Karpas-422 (cell line): Measurements from ENCODE around the gene TGM4. TPM values are rescaled to one million over a fixed set of nuclear protein-coding genes. Genes with fewer than 3 reads are reported as not detected.

Experiments
- DNase-seq: peaks from one replicate; pipeline ENCODE4 v3.0.0-alpha.2; 2015
- H2AFZ ChIP-seq: fragments of 200-600 bp; sonication (generic); 2 replicates; pipeline ENCODE4 v1.6.1; 2014; ENCODE audit warnings: antibody characterized with exemption, low read length, mixed read lengths
- H3K27ac ChIP-seq: fragments of 200-600 bp; sonication (generic); 2 replicates; pipeline ENCODE4 v1.5.1; 2014; ENCODE audit warnings: mild to moderate bottlenecking, low read length, moderate library complexity
- H3K27me3 ChIP-seq: fragments of 200-600 bp; sonication (generic); 2 replicates; pipeline ENCODE4 v1.6.1; 2014; ENCODE audit warnings: low read length, mixed read lengths
- H3K36me3 ChIP-seq: fragments of 200-600 bp; sonication (generic); 2 replicates; pipeline ENCODE4 v1.6.1; 2014; ENCODE audit warnings: low read length, mixed read lengths; ENCODE audit not compliant: insufficient read depth
- H3K4me1 ChIP-seq: fragments of 200-600 bp; sonication (generic); 2 replicates; pipeline ENCODE4 v1.6.1; 2014; ENCODE audit warnings: mild to moderate bottlenecking, low read length, mixed read lengths
- H3K4me2 ChIP-seq: fragments of 200-600 bp; sonication (generic); 2 replicates; pipeline ENCODE4 v1.6.1; 2014; ENCODE audit warnings: low read length, low read depth, mild to moderate bottlenecking; ENCODE audit not compliant: poor library complexity, severe bottlenecking
- H3K4me3 ChIP-seq: fragments of 200-600 bp; sonication (generic); 2 replicates; pipeline ENCODE4 v1.5.1; 2014; ENCODE audit warnings: mild to moderate bottlenecking, antibody characterized with exemption, low read length, mixed read lengths
- H3K79me2 ChIP-seq: fragments of 200-600 bp; sonication (generic); 2 replicates; pipeline ENCODE4 v1.6.1; 2014; ENCODE audit warnings: mild to moderate bottlenecking, low read length, mixed read lengths
- H3K9ac ChIP-seq: fragments of 200-600 bp; sonication (generic); 2 replicates; pipeline ENCODE4 v1.6.0; 2014; ENCODE audit warnings: low read length
- H3K9me2 ChIP-seq: fragments of 200-600 bp; sonication (generic), shearing (Covaris generic); replicated peaks from 2 replicates; pipeline ENCODE4 v1.6.0; 2014; ENCODE audit warnings: mild to moderate bottlenecking, low read length, moderate library complexity; ENCODE audit not compliant: insufficient read depth
- H3K9me3 ChIP-seq: fragments of 300-700, 200-600 bp; sonication (generic); 2 replicates; pipeline ENCODE4 v1.6.1; 2014; ENCODE audit warnings: low read length, mixed read lengths
- H4K20me1 ChIP-seq: fragments of 200-600 bp; sonication (generic); 2 replicates; pipeline ENCODE4 v1.6.1; 2014; ENCODE audit warnings: mild to moderate bottlenecking, antibody characterized with exemption, low read length, low read depth; ENCODE audit not compliant: insufficient read depth
- total RNA-seq: library from RNA; depleted of rRNA; stranded (reverse); fragments of >200 nt; shearing (Covaris generic); gene quantifications from 2 replicates; pipeline ENCODE4 v1.2.3, GENCODE V29; 2014; ENCODE audit warnings: low replicate concordance

TGM4 gene
- total RNA-seq, 1 experiment from 2014 or later = not detected

DNA sequence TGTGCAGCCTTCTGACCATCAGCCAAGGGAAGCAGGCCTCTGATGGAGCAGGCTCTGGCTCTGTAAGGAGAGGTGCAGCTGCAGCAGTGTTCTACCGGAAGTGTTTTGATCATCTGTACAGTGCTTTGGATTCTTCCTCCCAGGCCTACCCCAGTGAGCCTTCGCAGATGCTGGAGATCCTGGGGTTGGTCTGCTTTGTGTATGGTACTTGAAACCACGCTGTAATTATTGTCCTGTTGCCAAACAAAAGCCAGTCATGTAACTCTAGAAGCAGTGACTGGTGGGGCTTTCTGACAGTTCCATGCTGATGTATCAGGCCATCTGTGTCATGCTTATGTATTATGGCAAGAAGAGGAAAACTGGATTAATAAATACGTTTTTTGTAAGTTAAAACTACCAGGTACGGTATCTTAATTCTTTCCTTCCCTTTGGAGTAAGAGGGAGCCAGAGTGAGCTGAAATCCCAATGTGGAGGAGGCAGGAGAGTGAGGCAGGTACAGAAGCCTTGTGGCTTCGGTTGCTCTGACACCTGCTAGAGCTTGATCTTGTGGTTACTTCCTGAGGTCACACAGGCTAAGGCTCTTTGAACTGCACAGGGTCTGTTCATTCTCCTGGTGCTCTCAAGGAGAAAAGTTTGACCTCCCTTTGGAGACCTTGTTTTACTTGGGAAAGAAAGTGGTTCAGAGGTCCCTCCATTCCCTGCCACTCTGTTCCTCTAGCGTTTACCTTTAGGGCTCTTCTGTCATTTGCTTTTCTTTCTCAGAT, 9.0 kb upstream of the TGM4 start:
- Histone ChIP-seq H3K36me3 (no peaks in the 10 kb centered on the region), H3K4me1 (peaks cover 15% of the 10 kb centered on the region), H3K9me3 (no peaks in the 10 kb centered on the region), H3K27ac (no peak overlapping the region), H3K4me3 (no peak overlapping the region), H4K20me1 (no peaks in the 10 kb centered on the region), H3K27me3 (no peaks in the 10 kb centered on the region), H3K9me2 (no peaks in the 10 kb centered on the region), H3K9ac (no peak overlapping the region), H2AFZ (no peak overlapping the region), H3K79me2 (peaks cover 14% of the 10 kb centered on the region), H3K4me2 (no peak overlapping the region)
- no peak for DNase-seq

DNA sequence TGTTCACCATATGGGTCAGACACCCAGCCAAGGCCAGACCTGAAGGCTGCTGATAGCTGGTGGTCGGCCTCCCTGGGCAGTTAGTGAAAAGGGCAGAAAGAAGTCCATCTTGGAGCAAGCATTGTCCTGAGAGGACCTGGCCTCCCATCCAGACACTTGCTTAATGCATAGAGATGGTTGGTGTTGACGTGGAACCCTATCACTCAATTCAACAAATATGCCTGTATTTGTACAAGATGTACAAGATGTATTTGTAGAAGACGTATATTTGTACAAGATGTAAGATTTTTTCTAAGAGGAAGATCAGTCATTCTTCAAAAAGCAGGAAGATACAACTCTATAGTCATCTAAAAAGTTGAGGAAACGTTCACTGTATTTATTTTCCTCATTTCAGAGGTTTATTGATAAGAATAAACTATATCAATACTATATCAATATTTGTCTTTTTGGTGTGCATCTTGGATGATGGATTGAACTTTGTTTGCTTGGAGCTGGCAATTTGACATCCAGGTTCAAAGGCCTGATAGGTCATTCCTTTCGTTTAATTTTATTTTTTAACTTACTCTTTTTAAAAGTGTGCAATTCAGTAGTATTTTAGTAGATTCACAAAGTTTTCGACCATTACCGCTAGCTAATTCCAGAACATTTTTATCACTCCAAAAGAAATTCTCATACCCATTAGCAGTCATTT, 6.8 kb upstream of the TGM4 start:
- Histone ChIP-seq H3K36me3 (no peaks in the 10 kb centered on the region), H3K9me2 (no peaks in the 10 kb centered on the region), H3K4me2 (no peak overlapping the region), H3K27me3 (no peaks in the 10 kb centered on the region), H3K4me1 (peaks cover 5% of the 10 kb centered on the region), H4K20me1 (no peaks in the 10 kb centered on the region), H3K4me3 (no peak overlapping the region), H3K27ac (no peak overlapping the region), H2AFZ (no peak overlapping the region), H3K9me3 (no peaks in the 10 kb centered on the region), H3K79me2 (peaks cover 10% of the 10 kb centered on the region), H3K9ac (no peak overlapping the region)
- DNase-seq = no peak

GRCh38 chr3:44870375-44871061, 3.9 kb upstream of the TGM4 start:
- Histone ChIP-seq H3K27ac (no peak overlapping the region), H3K9me2 (no peaks in the 10 kb centered on the region), H3K27me3 (no peaks in the 10 kb centered on the region), H3K4me2 (no peak overlapping the region), H3K9me3 (no peaks in the 10 kb centered on the region), H4K20me1 (no peaks in the 10 kb centered on the region), H2AFZ (no peak overlapping the region), H3K36me3 (no peaks in the 10 kb centered on the region), H3K4me3 (no peak overlapping the region), H3K4me1 (no peaks in the 10 kb centered on the region), H3K79me2 (no peaks in the 10 kb centered on the region), H3K9ac (no peak overlapping the region)
- no peak for DNase-seq

GRCh38 chr3:44875596-44875995, 1.2 kb downstream of the TGM4 start:
- DNase-seq = no peak
- Histone ChIP-seq H4K20me1 (no peaks in the 10 kb centered on the region), H3K9me2 (no peaks in the 10 kb centered on the region), H3K27ac (no peak overlapping the region), H3K4me1 (0 out of 2 replicates have a peak, but pooled peaks cover 4% of the 10 kb centered on the region), H3K79me2 (no peaks in the 10 kb centered on the region), H3K36me3 (no peaks in the 10 kb centered on the region), H2AFZ (no peak overlapping the region), H3K9ac (no peak overlapping the region), H3K4me3 (no peak overlapping the region), H3K27me3 (no peaks in the 10 kb centered on the region), H3K4me2 (no peak overlapping the region), H3K9me3 (no peaks in the 10 kb centered on the region)

DNA sequence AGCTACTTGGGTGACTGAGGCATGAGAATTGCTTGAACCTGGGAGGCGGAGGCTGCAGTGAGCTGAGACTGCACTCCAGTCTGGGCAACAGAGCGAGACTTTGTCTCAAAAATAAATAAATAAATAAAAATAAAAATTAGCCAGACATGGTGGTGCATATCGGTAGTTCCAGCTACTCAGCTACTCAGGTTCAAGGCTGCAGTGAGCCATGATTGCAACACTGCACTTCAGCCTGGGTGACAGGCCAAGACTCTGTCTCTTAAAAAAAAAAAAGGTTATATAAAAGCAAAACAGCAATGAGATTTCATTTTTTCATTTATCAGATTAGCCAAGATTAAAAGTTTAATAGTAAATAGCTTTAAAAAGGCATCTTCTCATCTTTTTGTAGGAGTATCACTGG, 2.9 kb downstream of the TGM4 start:
- H4K20me1 ChIP-seq = no peaks in the 10 kb centered on the region
- no peak overlapping the region for H3K4me2 ChIP-seq
- H3K4me3 ChIP-seq = no peak overlapping the region
- no peaks in the 10 kb centered on the region for H3K9me3 ChIP-seq
- no peaks in the 10 kb centered on the region for H3K9me2 ChIP-seq
- DNase-seq = no peak
- H3K27me3 ChIP-seq = no peaks in the 10 kb centered on the region
- no peak overlapping the region for H2AFZ ChIP-seq
- H3K36me3 ChIP-seq = no peaks in the 10 kb centered on the region
- no peaks in the 10 kb centered on the region for H3K79me2 ChIP-seq
- 0 out of 2 replicates have a peak, but pooled peaks cover 4% of the 10 kb centered on the region for H3K4me1 ChIP-seq
- H3K27ac ChIP-seq = no peak overlapping the region
- no peak overlapping the region for H3K9ac ChIP-seq

GRCh38 chr3:44880284-44880683, 5.9 kb downstream of the TGM4 start:
- H2AFZ ChIP-seq = no peak overlapping the region
- H3K9ac ChIP-seq = no peak overlapping the region
- H3K36me3 ChIP-seq = no peaks in the 10 kb centered on the region
- no peaks in the 10 kb centered on the region for H3K9me2 ChIP-seq
- 0 out of 2 replicates have a peak, but pooled peaks cover 4% of the 10 kb centered on the region for H3K4me1 ChIP-seq
- H3K9me3 ChIP-seq = no peaks in the 10 kb centered on the region
- no peak overlapping the region for H3K27ac ChIP-seq
- H4K20me1 ChIP-seq = no peaks in the 10 kb centered on the region
- H3K79me2 ChIP-seq = no peaks in the 10 kb centered on the region
- DNase-seq = no peak
- no peak overlapping the region for H3K4me2 ChIP-seq
- H3K4me3 ChIP-seq = no peak overlapping the region
- no peaks in the 10 kb centered on the region for H3K27me3 ChIP-seq

DNA sequence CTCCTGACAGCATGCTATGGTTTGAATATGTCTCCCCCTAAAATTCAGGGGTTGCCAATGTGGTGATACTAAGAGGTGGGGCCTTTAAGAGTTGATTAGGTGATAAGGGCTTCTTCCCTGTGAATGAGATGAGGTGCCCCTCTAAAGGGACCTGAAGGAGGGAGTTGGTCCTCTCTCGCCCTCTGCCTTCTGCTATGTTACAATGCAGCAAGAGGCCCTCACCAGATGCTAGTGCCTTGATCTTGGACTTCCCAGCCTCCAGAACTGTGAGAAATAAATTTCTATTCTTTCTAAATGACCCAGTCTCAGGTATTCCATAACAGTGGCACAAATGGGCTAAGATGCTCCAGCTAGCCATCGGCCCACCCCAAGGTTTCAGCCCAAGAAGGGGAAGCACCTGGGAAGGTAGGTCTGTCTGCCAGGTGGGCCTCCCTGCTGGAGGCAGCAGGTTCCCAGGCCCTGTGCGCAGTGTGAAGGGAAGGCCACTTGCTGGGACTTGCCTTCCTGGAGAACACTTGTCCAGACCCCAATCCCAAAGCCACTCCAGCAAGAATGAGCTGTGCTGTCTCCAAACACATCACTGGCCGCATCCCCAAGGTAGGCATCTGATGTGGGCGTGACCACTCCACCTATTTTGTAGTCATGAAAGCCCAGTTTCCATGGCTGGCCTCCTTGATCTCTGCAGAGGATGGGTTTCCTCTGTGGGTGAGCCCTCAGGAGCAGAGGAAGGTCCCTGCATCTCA, 9.0 kb downstream of the TGM4 start:
- H3K4me3 ChIP-seq = no peak overlapping the region
- no peak overlapping the region for H3K27ac ChIP-seq
- no peaks in the 10 kb centered on the region for H3K4me1 ChIP-seq
- H4K20me1 ChIP-seq = no peaks in the 10 kb centered on the region
- no peaks in the 10 kb centered on the region for H3K9me2 ChIP-seq
- no peak overlapping the region for H2AFZ ChIP-seq
- no peaks in the 10 kb centered on the region for H3K79me2 ChIP-seq
- no peaks in the 10 kb centered on the region for H3K9me3 ChIP-seq
- H3K9ac ChIP-seq = no peak overlapping the region
- no peaks in the 10 kb centered on the region for H3K27me3 ChIP-seq
- peak; percentile 57 for DNase-seq
- H3K36me3 ChIP-seq = no peaks in the 10 kb centered on the region
- H3K4me2 ChIP-seq = no peak overlapping the region
